ENCODE results near the gene OSBPL3. TPM values are rescaled to one million over a fixed set of nuclear protein-coding genes. Genes with fewer than 3 reads are reported as not detected.

The OSBPL3 gene
- total RNA-seq, 1 experiment from 2014 or later: 45.1 TPM

- CTCF ChIA-PET: no interaction called here
- H3K27ac Mint-ChIP-seq (ENCODE audit: unreplicated experiment): no peak overlapping the region
- H3K4me3 Mint-ChIP-seq (ENCODE audit: unreplicated experiment): no peak overlapping the region
These were observed 143.9 kb downstream of the OSBPL3 start for GRCh38 chr7:24836084-24836483.

GRCh38 chr7:24835643-24836042 is 144.3 kb downstream of the OSBPL3 start:
- no peak for TF ChIP-seq CTCF (IDR thresholded peaks at IDR 0.05; ENCODE audit: insufficient read depth in 1 of 2, low read depth in 1 of 2, low read length in 1 of 2, severe bottlenecking in 1 of 2, unreplicated experiment in 1 of 2)
- no peaks in the 10 kb centered on the region for H3K9me3 Mint-ChIP-seq (ENCODE audit: unreplicated experiment)
- peaks cover 11% of the 10 kb centered on the region for H3K4me1 Mint-ChIP-seq (ENCODE audit: low read depth, unreplicated experiment)
- peaks cover 23% of the 10 kb centered on the region for H3K36me3 Mint-ChIP-seq (ENCODE audit: insufficient read depth, unreplicated experiment)
- Histone ChIP-seq H3K36me3 (ENCODE audit: control insufficient read depth, insufficient read depth, low read length) (no peaks in the 10 kb centered on the region; the same call in 1 of the 2 replicates), H3K4me3 (ENCODE audit: low read depth, low read length) (no peak overlapping the region), H3K27me3 (replicated peaks; ENCODE audit: control insufficient read depth, insufficient read depth, low read length) (no peaks in the 10 kb centered on the region), H3K9me3 (no peaks in the 10 kb centered on the region), H3K4me1 (peaks cover 20% of the 10 kb centered on the region)
- DNase-seq: no peak
- no peak overlapping the region for H3K4me3 Mint-ChIP-seq (ENCODE audit: unreplicated experiment)
- BruUV-seq (replicated peaks): no TSS peak
- no peaks in the 10 kb centered on the region for H3K27me3 Mint-ChIP-seq (ENCODE audit: insufficient read depth, unreplicated experiment)
- CTCF ChIA-PET: no interaction called here
- POLR2A ChIA-PET: no interaction called here
- H3K27ac Mint-ChIP-seq (ENCODE audit: unreplicated experiment): no peak overlapping the region
- intact Hi-C loops (cut with micrococcal nuclease; ENCODE audit: unreplicated experiment): no loop called here

More at GRCh38 chr7:24836084-24836483, 143.9 kb downstream of the OSBPL3 start:
- H3K36me3 ChIP-seq (ENCODE audit: control insufficient read depth, insufficient read depth, low read length): no peaks in the 10 kb centered on the region; the same call in 1 of the 2 replicates
- no peaks in the 10 kb centered on the region for H3K27me3 ChIP-seq (replicated peaks; ENCODE audit: control insufficient read depth, insufficient read depth, low read length)
- BruUV-seq (replicated peaks): no TSS peak
- peaks cover 16% of the 10 kb centered on the region for H3K4me1 ChIP-seq
- Mint-ChIP-seq H3K27me3 (ENCODE audit: insufficient read depth, unreplicated experiment) (no peaks in the 10 kb centered on the region), H3K4me1 (ENCODE audit: low read depth, unreplicated experiment) (peaks cover 11% of the 10 kb centered on the region), H3K36me3 (ENCODE audit: insufficient read depth, unreplicated experiment) (peaks cover 23% of the 10 kb centered on the region), H3K9me3 (ENCODE audit: unreplicated experiment) (no peaks in the 10 kb centered on the region)
- intact Hi-C loops (cut with micrococcal nuclease; ENCODE audit: unreplicated experiment): no loop called here
- H3K9me3 ChIP-seq: no peaks in the 10 kb centered on the region
- TF ChIP-seq CTCF (IDR thresholded peaks at IDR 0.05; ENCODE audit: insufficient read depth in 1 of 2, low read depth in 1 of 2, low read length in 1 of 2, severe bottlenecking in 1 of 2, unreplicated experiment in 1 of 2): no peak
- POLR2A ChIA-PET: no interaction called here
- H3K4me3 ChIP-seq (ENCODE audit: low read depth, low read length): no peak overlapping the region
- DNase-seq: no peak

GRCh38 chr7:24834128-24834798 is 145.7 kb downstream of the OSBPL3 start:
- POLR2A ChIA-PET: no interaction called here
- peaks cover 23% of the 10 kb centered on the region for H3K36me3 Mint-ChIP-seq (ENCODE audit: insufficient read depth, unreplicated experiment)
- H3K27me3 ChIP-seq (replicated peaks; ENCODE audit: control insufficient read depth, insufficient read depth, low read length): no peaks in the 10 kb centered on the region
- H3K9me3 Mint-ChIP-seq (ENCODE audit: unreplicated experiment): no peaks in the 10 kb centered on the region
- peaks cover 16% of the 10 kb centered on the region for H3K4me1 Mint-ChIP-seq (ENCODE audit: low read depth, unreplicated experiment)
- BruUV-seq (replicated peaks): no TSS peak
- no peaks in the 10 kb centered on the region for H3K27me3 Mint-ChIP-seq (ENCODE audit: insufficient read depth, unreplicated experiment)
- no peak for DNase-seq
- no peak for TF ChIP-seq CTCF (IDR thresholded peaks at IDR 0.05; ENCODE audit: insufficient read depth in 1 of 2, low read depth in 1 of 2, low read length in 1 of 2, severe bottlenecking in 1 of 2, unreplicated experiment in 1 of 2)
- CTCF ChIA-PET: interaction anchor here (0.5 kb wide), 1 partner anchor 240 kb away, joined by 3 read pairs; no protein-coding TSS in a partner anchor
- H3K4me1 ChIP-seq: peaks cover 34% of the 10 kb centered on the region
- no peak overlapping the region for H3K27ac Mint-ChIP-seq (ENCODE audit: unreplicated experiment)
- no peaks in the 10 kb centered on the region for H3K9me3 ChIP-seq
- H3K4me3 Mint-ChIP-seq (ENCODE audit: unreplicated experiment): no peak overlapping the region
- intact Hi-C loops (cut with micrococcal nuclease; ENCODE audit: unreplicated experiment): no loop called here
- H3K36me3 ChIP-seq (ENCODE audit: control insufficient read depth, insufficient read depth, low read length): no peaks in the 10 kb centered on the region; the same call in 1 of the 2 replicates
- H3K4me3 ChIP-seq (ENCODE audit: low read depth, low read length): no peak overlapping the region
